Right atrium auricular region (tissue), 2 donors: Measurements from ENCODE around the gene CCDC180. TPM values are rescaled to one million over a fixed set of nuclear protein-coding genes. Genes with fewer than 3 reads are reported as not detected.
"Not testable (repeated sequence)": the region's sequence is repeated elsewhere in the genome, so short reads cannot be mapped to it uniquely, and the experiment has no call there.

Source experiments
- DNase-seq: peaks from one replicate; pipeline ENCODE4 v3.0.0-alpha.2; 2019; ENCODE audit warnings: low spot score
- H3K27ac ChIP-seq, 2 donors: fragments of 200-600 bp; sonication (generic); 1 replicate in 1 of 2; 2 replicates in 1 of 2; pipeline ENCODE4 v1.5.1; 2016 to 2019
- H3K27me3 ChIP-seq, 2 donors: fragments of 200-600 bp; sonication (generic); one replicate each; pipeline versions ENCODE4 v1.5.1 to v1.6.0; 2017 to 2019
- H3K36me3 ChIP-seq: fragments of 200-600 bp; sonication (generic); one replicate; pipeline ENCODE4 v1.5.1; 2016
- H3K4me1 ChIP-seq, 2 donors: fragments of 200-600 bp; sonication (generic); one replicate each; pipeline versions ENCODE4 v1.5.1 to v1.6.0; 2017 to 2019
- H3K4me3 ChIP-seq, 2 donors: fragments of 200-600 bp; sonication (generic); 1 replicate in 1 of 2; 2 replicates in 1 of 2; pipeline ENCODE4 v1.5.1; 2017 to 2019; ENCODE audit warnings: mild to moderate bottlenecking in 1 of 2, moderate library complexity in 1 of 2
- H3K9me3 ChIP-seq, 2 donors: fragments of 200-600 bp; sonication (generic); one replicate each; pipeline ENCODE4 v1.5.1; 2019
- total RNA-seq, 2 donors: library from RNA; depleted of rRNA; stranded (reverse); fragments of >200 nt; gene quantifications; one replicate each; pipeline ENCODE4 v1.1.0, GENCODE V29; 2016
- TF ChIP-seq, protein P1 (sequence below), 2 donors: fragments of 200-600 bp; sonication (generic); IDR thresholded peaks; one replicate each; pipeline ENCODE4 v1.5.1; 2019; ENCODE audit warnings: antibody characterized with exemption in 2 of 2

The CCDC180 gene
- total RNA-seq, 2 donors from 2014 or later: 0.96 to 0.98 TPM

DNA sequence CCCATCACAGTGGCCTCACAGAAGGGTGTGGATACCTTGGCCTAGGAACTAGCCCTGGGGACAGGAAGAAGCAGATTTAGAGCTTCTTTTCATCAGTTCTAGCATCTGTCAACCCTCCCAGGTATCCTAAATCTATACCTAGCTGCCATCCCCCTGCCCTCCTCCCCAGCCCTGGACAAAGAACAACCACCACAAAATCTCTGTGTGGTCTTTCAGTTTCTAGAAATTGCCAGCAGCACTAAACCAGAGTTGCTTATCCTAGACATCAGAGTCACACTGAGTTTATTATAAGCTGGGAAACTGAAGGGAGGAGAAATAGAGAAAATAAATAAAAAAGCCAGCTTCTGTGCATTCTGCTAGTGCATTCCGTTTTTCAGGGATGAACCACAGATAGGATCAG, 14.6 kb downstream of the CCDC180 start:
- no peaks in the 10 kb centered on the region for H3K9me3 ChIP-seq
- H3K27me3 ChIP-seq: no peaks in the 10 kb centered on the region
- TF ChIP-seq, protein P1, sequence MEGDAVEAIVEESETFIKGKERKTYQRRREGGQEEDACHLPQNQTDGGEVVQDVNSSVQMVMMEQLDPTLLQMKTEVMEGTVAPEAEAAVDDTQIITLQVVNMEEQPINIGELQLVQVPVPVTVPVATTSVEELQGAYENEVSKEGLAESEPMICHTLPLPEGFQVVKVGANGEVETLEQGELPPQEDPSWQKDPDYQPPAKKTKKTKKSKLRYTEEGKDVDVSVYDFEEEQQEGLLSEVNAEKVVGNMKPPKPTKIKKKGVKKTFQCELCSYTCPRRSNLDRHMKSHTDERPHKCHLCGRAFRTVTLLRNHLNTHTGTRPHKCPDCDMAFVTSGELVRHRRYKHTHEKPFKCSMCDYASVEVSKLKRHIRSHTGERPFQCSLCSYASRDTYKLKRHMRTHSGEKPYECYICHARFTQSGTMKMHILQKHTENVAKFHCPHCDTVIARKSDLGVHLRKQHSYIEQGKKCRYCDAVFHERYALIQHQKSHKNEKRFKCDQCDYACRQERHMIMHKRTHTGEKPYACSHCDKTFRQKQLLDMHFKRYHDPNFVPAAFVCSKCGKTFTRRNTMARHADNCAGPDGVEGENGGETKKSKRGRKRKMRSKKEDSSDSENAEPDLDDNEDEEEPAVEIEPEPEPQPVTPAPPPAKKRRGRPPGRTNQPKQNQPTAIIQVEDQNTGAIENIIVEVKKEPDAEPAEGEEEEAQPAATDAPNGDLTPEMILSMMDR (IDR thresholded peaks at IDR 0.05): no peak
- peaks cover 30% of the 10 kb centered on the region for H3K36me3 ChIP-seq
- no peak for DNase-seq
- no peaks in the 10 kb centered on the region for H3K4me1 ChIP-seq
- H3K27ac ChIP-seq: no peak overlapping the region
- H3K4me3 ChIP-seq: no peak overlapping the region

DNA sequence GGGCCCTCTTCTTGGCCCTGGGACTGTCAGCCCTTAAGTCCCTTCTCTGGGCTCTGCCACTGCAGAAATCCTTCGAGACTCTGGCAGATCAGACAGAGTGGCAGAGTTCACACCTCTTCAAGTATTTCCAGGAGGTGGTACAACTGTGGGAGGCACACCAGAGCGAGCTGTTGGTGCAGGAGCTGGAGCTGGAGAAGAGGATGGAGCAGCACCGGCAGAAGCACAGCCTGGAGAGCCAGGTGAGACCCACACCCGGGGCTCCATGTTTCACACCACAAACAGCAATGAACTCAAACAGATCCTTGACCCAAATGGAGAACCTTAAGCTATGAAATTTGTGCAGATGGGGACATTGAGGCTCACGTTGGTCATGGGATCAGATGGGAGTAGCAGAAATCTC, 17.5 kb downstream of the CCDC180 start:
- no peak for DNase-seq
- Histone ChIP-seq H3K9me3 (no peaks in the 10 kb centered on the region), H3K27ac (no peak overlapping the region)

DNA sequence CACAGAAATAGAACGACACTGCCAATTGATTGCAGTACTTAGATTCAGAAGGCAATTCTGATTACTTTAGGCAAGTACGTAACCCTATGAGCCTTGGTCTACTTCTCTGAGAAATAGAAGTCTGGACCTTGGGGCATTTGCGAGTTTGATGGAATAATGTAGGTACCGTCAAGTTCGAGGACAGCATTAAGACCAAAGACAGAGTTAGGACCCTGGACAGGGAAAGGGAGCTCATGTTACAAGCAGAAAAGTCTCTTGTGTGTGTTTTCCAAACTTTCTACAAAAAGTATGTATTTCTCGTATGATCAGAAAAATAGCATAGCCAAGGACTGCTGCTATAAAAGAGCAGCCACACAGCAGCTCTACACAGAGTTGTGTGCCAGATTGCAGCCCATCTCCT, 20.1 kb downstream of the CCDC180 start:
- H3K4me3 ChIP-seq: no peak overlapping the region
- peaks cover 0 to 3% of the 10 kb centered on the region in 2 donors for H3K9me3 ChIP-seq
- no peak overlapping the region for H3K27ac ChIP-seq
- no peak for DNase-seq
- no peaks in the 10 kb centered on the region for H3K27me3 ChIP-seq
- no peaks in the 10 kb centered on the region for H3K4me1 ChIP-seq
- peaks cover 22% of the 10 kb centered on the region for H3K36me3 ChIP-seq
- TF ChIP-seq, protein P1 (IDR thresholded peaks at IDR 0.05): no peak

More for the DNA sequence above, 17.5 kb downstream of the CCDC180 start:
- Histone ChIP-seq H3K4me1 (no peaks in the 10 kb centered on the region), H3K4me3 (no peak overlapping the region), H3K36me3 (peaks cover 23% of the 10 kb centered on the region), H3K27me3 (no peaks in the 10 kb centered on the region)
- TF ChIP-seq, protein P1 (IDR thresholded peaks at IDR 0.05): no peak

DNA sequence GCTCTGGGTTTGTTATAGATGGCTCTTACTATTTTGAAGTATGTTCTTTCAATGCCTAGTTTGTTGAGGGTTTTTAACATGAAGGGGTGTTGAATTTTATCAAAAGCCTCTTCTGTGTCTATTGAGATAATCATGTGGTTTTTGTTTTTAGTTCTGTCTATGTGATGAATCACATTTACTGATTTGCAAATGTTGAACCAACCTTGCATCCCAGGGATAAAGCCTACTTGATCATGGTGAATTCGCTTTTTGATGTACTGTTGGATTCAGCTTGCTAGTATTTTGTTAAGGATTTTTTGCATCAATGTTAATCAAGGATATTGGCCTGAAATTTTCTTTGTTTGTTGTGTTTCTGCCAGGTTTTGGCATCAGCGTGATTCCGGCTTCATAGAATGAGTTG, 25.5 kb downstream of the CCDC180 start:
- no peak for DNase-seq
- Histone ChIP-seq H3K36me3 (no peaks in the 10 kb centered on the region), H3K4me1 (no peaks in the 10 kb centered on the region), H3K27ac (no peak overlapping the region), H3K27me3 (no peaks in the 10 kb centered on the region), H3K4me3 (no peak overlapping the region), H3K9me3 (peaks cover 0 to 10% of the 10 kb centered on the region in 2 donors)
- TF ChIP-seq, protein P1 (IDR thresholded peaks at IDR 0.05): no peak

DNA sequence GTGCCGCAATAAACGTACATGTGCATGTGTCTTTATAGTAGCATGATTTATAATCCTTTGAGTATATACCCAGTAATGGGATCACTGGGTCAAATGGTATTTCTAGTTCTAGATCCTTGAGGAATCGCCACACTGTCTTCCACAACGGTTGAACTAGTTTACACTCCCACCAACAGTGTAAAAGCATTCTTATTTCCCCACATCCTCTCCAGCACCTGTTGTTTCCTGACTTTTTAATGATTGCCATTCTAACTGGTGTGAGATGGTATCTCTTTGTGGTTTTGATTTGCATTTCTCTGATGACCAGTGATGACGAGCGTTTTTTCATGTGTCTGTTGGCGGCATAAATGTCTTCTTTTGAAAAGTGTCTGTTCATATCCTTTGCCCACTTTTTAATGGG, 28.2 kb downstream of the CCDC180 start:
- H3K27me3 ChIP-seq, H3K27ac ChIP-seq, H3K9me3 ChIP-seq, H3K4me3 ChIP-seq, H3K36me3 ChIP-seq, H3K4me1 ChIP-seq, DNase-seq: not testable (repeated sequence)

DNA sequence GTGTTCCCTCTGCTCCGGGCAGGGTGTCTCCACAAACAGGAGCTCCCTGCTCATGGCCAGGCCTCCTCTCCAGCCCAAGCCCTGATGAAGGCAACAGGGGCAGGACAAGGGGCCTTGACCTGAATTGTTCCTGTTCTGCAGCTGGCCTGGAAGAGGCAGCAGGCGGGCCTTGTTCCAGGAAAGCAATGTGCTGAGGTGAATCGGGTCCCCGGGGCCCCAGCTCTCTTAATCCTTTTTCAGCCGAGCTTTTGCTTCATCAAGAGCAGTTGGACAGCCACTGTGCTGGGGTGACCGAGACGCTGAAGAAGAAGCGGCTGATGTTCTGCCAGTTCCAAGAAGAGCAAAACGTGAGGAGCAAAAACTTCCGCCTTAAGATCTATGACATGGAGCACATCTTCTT, 41.4 kb downstream of the CCDC180 start:
- no peaks in the 10 kb centered on the region for H3K9me3 ChIP-seq
- H3K4me1 ChIP-seq: no peaks in the 10 kb centered on the region
- H3K36me3 ChIP-seq: peaks cover 8% of the 10 kb centered on the region
- H3K4me3 ChIP-seq: no peak overlapping the region
- DNase-seq: no peak
- H3K27ac ChIP-seq: no peak overlapping the region
- H3K27me3 ChIP-seq: no peaks in the 10 kb centered on the region
- TF ChIP-seq, protein P1 (IDR thresholded peaks at IDR 0.05): no peak
